H9 (cell line): ENCODE results near the gene ARID1B. TPM values are rescaled to one million over a fixed set of nuclear protein-coding genes. Genes with fewer than 3 reads are reported as not detected.

Experiments
- DNase-seq: peaks from one replicate; pipeline ENCODE4 v3.0.0-alpha.2; 2017
- H2AFZ ChIP-seq: one replicate; pipeline ENCODE4 v1.6.1; 2013; ENCODE audit warnings: mild to moderate bottlenecking, low read length, control low read depth, moderate library complexity
- H2AK5ac ChIP-seq: 2 replicates; pipeline ENCODE4 v1.6.1; 2013; ENCODE audit warnings: low read length, control low read depth, mixed read lengths; ENCODE audit not compliant: insufficient read length
- H2BK120ac ChIP-seq: one replicate; pipeline ENCODE4 v1.6.1; 2013; ENCODE audit warnings: low read depth, mild to moderate bottlenecking, low read length, control low read depth, inconsistent platforms; ENCODE audit not compliant: poor library complexity, severe bottlenecking
- H2BK12ac ChIP-seq: 2 replicates; pipeline ENCODE4 v1.6.1; 2013; ENCODE audit warnings: low read length, control low read depth, mixed read lengths, low read depth; ENCODE audit not compliant: insufficient read length
- H2BK15ac ChIP-seq: 2 replicates; pipeline ENCODE4 v1.6.1; 2013; ENCODE audit warnings: low read depth, low read length, control low read depth
- H2BK20ac ChIP-seq: one replicate; pipeline ENCODE4 v1.6.1; 2013; ENCODE audit warnings: low read depth, mild to moderate bottlenecking, low read length, control low read depth, inconsistent platforms; ENCODE audit not compliant: poor library complexity, severe bottlenecking
- H2BK5ac ChIP-seq: 2 replicates; pipeline ENCODE4 v1.6.1; 2013; ENCODE audit warnings: low read length, control low read depth, mixed read lengths; ENCODE audit not compliant: insufficient read length
- H3K14ac ChIP-seq: 2 replicates; pipeline ENCODE4 v1.6.1; 2013; ENCODE audit warnings: low read length, control low read depth; ENCODE audit not compliant: insufficient read depth
- H3K18ac ChIP-seq: 2 replicates; pipeline ENCODE4 v1.6.1; 2013; ENCODE audit warnings: low read depth, mild to moderate bottlenecking, mixed read lengths, low read length, control low read depth; ENCODE audit not compliant: insufficient read length
- H3K23ac ChIP-seq: 2 replicates; pipeline ENCODE4 v1.6.1; 2013; ENCODE audit warnings: low read length, control low read depth, mixed read lengths, low read depth; ENCODE audit not compliant: insufficient read length
- H3K23me2 ChIP-seq: 2 replicates; pipeline ENCODE4 v1.6.1; 2013; ENCODE audit warnings: low read depth, mild to moderate bottlenecking, mixed read lengths, low read length, control low read depth; ENCODE audit not compliant: insufficient read length, poor library complexity, severe bottlenecking
- H3K27ac ChIP-seq: 2 replicates; pipeline ENCODE4 v1.5.1; 2013; ENCODE audit warnings: low read length, control low read depth, mixed read lengths, low read depth; ENCODE audit not compliant: insufficient read length
- H3K27me3 ChIP-seq: 2 replicates; pipeline ENCODE4 v1.6.1; 2013; ENCODE audit warnings: low read length, control low read depth, inconsistent platforms; ENCODE audit not compliant: insufficient read depth
- H3K4ac ChIP-seq: 2 replicates; pipeline ENCODE4 v1.6.1; 2013; ENCODE audit warnings: low read depth, mild to moderate bottlenecking, control low read depth, inconsistent platforms, low read length, moderate library complexity
- H3K4me1 ChIP-seq: 2 replicates; pipeline ENCODE4 v1.6.1; 2013; ENCODE audit warnings: low read length, control low read depth, inconsistent platforms; ENCODE audit not compliant: insufficient read depth
- H3K4me2 ChIP-seq: 2 replicates; pipeline ENCODE4 v1.6.1; 2013; ENCODE audit warnings: low read length, control low read depth, mixed read lengths; ENCODE audit not compliant: insufficient read length, insufficient read depth
- H3K56ac ChIP-seq: 2 replicates; pipeline ENCODE4 v1.6.1; 2013; ENCODE audit warnings: low read depth, mild to moderate bottlenecking, mixed read lengths, low read length, control low read depth; ENCODE audit not compliant: insufficient read length
- H3K79me1 ChIP-seq: 2 replicates; pipeline ENCODE4 v1.6.1; 2013; ENCODE audit warnings: low read depth, mild to moderate bottlenecking, moderate library complexity, low read length, control low read depth, inconsistent platforms; ENCODE audit not compliant: insufficient read depth, poor library complexity, severe bottlenecking
- H3K79me2 ChIP-seq: 2 replicates; pipeline ENCODE4 v1.6.1; 2013; ENCODE audit warnings: low read length, control low read depth, inconsistent platforms; ENCODE audit not compliant: insufficient read depth
- H3K9ac ChIP-seq: 2 replicates; pipeline ENCODE4 v1.6.1; 2013; ENCODE audit warnings: low read length, control low read depth, mixed read lengths; ENCODE audit not compliant: insufficient read length; ENCODE audit errors: extremely low read depth
- H3K9me3 ChIP-seq: one replicate; pipeline ENCODE4 v1.6.1; 2013; ENCODE audit warnings: low read depth, low read length, inconsistent platforms; ENCODE audit not compliant: control insufficient read depth
- H3T11ph ChIP-seq: one replicate; pipeline ENCODE4 v1.6.1; 2013; ENCODE audit warnings: mild to moderate bottlenecking, low read length, control low read depth, inconsistent platforms
- H4K20me1 ChIP-seq: one replicate; pipeline ENCODE4 v1.6.1; 2013; ENCODE audit not compliant: control insufficient read depth, insufficient read length, insufficient read depth
- H4K5ac ChIP-seq: 2 replicates; pipeline ENCODE4 v1.6.1; 2013; ENCODE audit warnings: low read depth, mild to moderate bottlenecking, mixed read lengths, low read length, control low read depth; ENCODE audit not compliant: insufficient read length
- H4K8ac ChIP-seq: replicated peaks from 2 replicates; pipeline ENCODE4 v1.6.1; 2013; ENCODE audit warnings: low read length, control low read depth, mixed read lengths, low read depth; ENCODE audit not compliant: insufficient read length
- H4K91ac ChIP-seq: 2 replicates; pipeline ENCODE4 v1.6.1; 2013; ENCODE audit warnings: low read depth, mild to moderate bottlenecking, moderate library complexity, mixed read lengths, low read length, control low read depth; ENCODE audit not compliant: insufficient read length
- H3K27ac Mint-ChIP-seq, 3 experiments: 2 replicates in 2 of 3; 3 replicates in 1 of 3; pipeline ENCODE4 v1.8.0; 2020 to 2021; ENCODE audit warnings: mixed read lengths in 3 of 3, mild to moderate bottlenecking in 1 of 3, moderate library complexity in 1 of 3
- H3K27me3 Mint-ChIP-seq: 2 replicates; pipeline ENCODE4 v1.8.0; 2021; ENCODE audit warnings: low read depth, mild to moderate bottlenecking, moderate library complexity, mixed read lengths
- H3K36me3 Mint-ChIP-seq, 3 experiments: 2 replicates in 2 of 3; 3 replicates in 1 of 3; pipeline ENCODE4 v1.8.0; 2020 to 2021; ENCODE audit warnings: low read depth in 3 of 3, mixed read lengths in 3 of 3; ENCODE audit not compliant: insufficient read depth in 1 of 3
- H3K4me1 Mint-ChIP-seq, 2 experiments: 2 replicates each; pipeline ENCODE4 v1.8.0; 2020; ENCODE audit warnings: mixed read lengths in 2 of 2
- H3K4me3 Mint-ChIP-seq, 2 experiments: 2 replicates in 1 of 2; 3 replicates in 1 of 2; pipeline ENCODE4 v1.8.0; 2020 to 2021; ENCODE audit warnings: mild to moderate bottlenecking in 2 of 2, mixed read lengths in 2 of 2, moderate library complexity in 1 of 2
- H3K9me3 Mint-ChIP-seq, 2 experiments: 2 replicates in 1 of 2; 3 replicates in 1 of 2; pipeline ENCODE4 v1.8.0; 2020; ENCODE audit warnings: mild to moderate bottlenecking in 2 of 2, mixed read lengths in 2 of 2, moderate library complexity in 1 of 2
- CTCF ChIP-seq: fragments of 200-600 bp; sonication (generic); conservative IDR thresholded peaks from 3 replicates; pipeline ENCODE4 v1.8.0; 2021; ENCODE audit warnings: antibody characterized with exemption, mild to moderate bottlenecking
- WGBS: extraction: QIAGEN DNeasy Blood & Tissue Kit; methylation state at CpG from one replicate; pipeline ENCODE4 v1.1.7; 2013; ENCODE audit warnings: missing lambda C conversion rate, low lambda C conversion rate, mixed read lengths; ENCODE audit not compliant: insufficient read length; ENCODE audit errors: extremely low coverage; 5-methylcytosine and 5-hydroxymethylcytosine counted together
- total RNA-seq: library from RNA; stranded (reverse); gene quantifications from 2 replicates; pipeline ENCODE4 v1.2.1, GENCODE V29; 2021

Gene ARID1B
- total RNA-seq, 1 experiment from 2014 or later = 88.2 TPM

- Histone ChIP-seq H2BK5ac (no peak overlapping the region), H2BK12ac (no peak overlapping the region), H4K91ac (no peak overlapping the region), H2BK15ac (no peak overlapping the region; the same call in 1 of the 2 replicates), H3K27ac (no peak overlapping the region), H3K23ac (no peak overlapping the region), H3K79me1 (peaks cover 2% of the 10 kb centered on the region), H2AFZ (no peak overlapping the region), H3K14ac (no peak overlapping the region), H3K9ac (no peak overlapping the region), H2BK20ac (no peak overlapping the region), H3K4me1 (peaks cover 5% of the 10 kb centered on the region; the same call in 1 of the 2 replicates), H3T11ph (no peak overlapping the region), H3K23me2 (no peaks in the 10 kb centered on the region), H3K9me3 (no peaks in the 10 kb centered on the region), H4K5ac (no peak overlapping the region), H3K79me2 (peaks cover 7% of the 10 kb centered on the region; the same call in 1 of the 2 replicates), H4K8ac (no peak overlapping the region), H2AK5ac (no peak overlapping the region), H3K18ac (no peak overlapping the region), H2BK120ac (no peak overlapping the region), H3K27me3 (no peaks in the 10 kb centered on the region), H3K56ac (no peak overlapping the region), H4K20me1 (no peaks in the 10 kb centered on the region), H3K4me2 (no peak overlapping the region), H3K4ac (no peak overlapping the region)
- Mint-ChIP-seq H3K9me3 (no peaks in the 10 kb centered on the region), H3K27ac (no peak overlapping the region), H3K36me3 (no peaks in the 10 kb centered on the region; a peak in 3 of 7 replicates), H3K27me3 (no peaks in the 10 kb centered on the region), H3K4me1 (peaks cover 23 to 24% of the 10 kb centered on the region in 2 experiments), H3K4me3 (no peak overlapping the region)
- no peak for TF ChIP-seq CTCF
- no peak for DNase-seq
- WGBS = no CpG with 5 or more reads among the region's 3 CpGs
Measured at GRCh38 chr6:156957931-156958547, 180.9 kb downstream of the ARID1B start.
